Suprapubic skin (tissue), 4 donors: ENCODE results near the gene BRIP1. TPM values are rescaled to one million over a fixed set of nuclear protein-coding genes. Genes with fewer than 3 reads are reported as not detected.

ENCODE experiments used
- DNase-seq, 2 donors: peaks; one replicate each; pipeline ENCODE4 v3.0.0-alpha.2; 2019; ENCODE audit warnings: low spot score in 2 of 2
- H3K27ac ChIP-seq: fragments of 200-600 bp; sonication (generic); one replicate; pipeline ENCODE4 v1.5.1; 2019
- H3K27me3 ChIP-seq: fragments of 200-600 bp; sonication (generic); one replicate; pipeline ENCODE4 v1.5.1; 2019
- H3K36me3 ChIP-seq: fragments of 200-600 bp; sonication (generic); one replicate; pipeline ENCODE4 v1.5.1; 2019
- H3K4me1 ChIP-seq: fragments of 200-600 bp; sonication (generic); one replicate; pipeline ENCODE4 v1.5.1; 2019
- H3K4me3 ChIP-seq: fragments of 200-600 bp; sonication (generic); one replicate; pipeline ENCODE4 v1.5.1; 2019; ENCODE audit warnings: mild to moderate bottlenecking
- H3K9me3 ChIP-seq: fragments of 200-600 bp; sonication (generic); one replicate; pipeline ENCODE4 v1.5.1; 2019
- EP300 ChIP-seq: sonication (generic); formaldehyde crosslinking; IDR thresholded peaks from one replicate; pipeline ENCODE4 v1.6.1; 2017; ENCODE audit warnings: antibody characterized with exemption
- POLR2A ChIP-seq, 2 donors: fragments of 450-650 bp; IDR thresholded peaks; one replicate each; pipeline ENCODE4 v1.6.1; 2017; ENCODE audit warnings: antibody characterized with exemption in 2 of 2, mild to moderate bottlenecking in 2 of 2, moderate library complexity in 2 of 2
- POLR2AphosphoS5 ChIP-seq, 3 donors: sonication (generic); formaldehyde crosslinking; IDR thresholded peaks; one replicate each; pipeline ENCODE4 v1.6.1; 2017; ENCODE audit warnings: antibody characterized with exemption in 3 of 3
- WGBS: methylation state at CpG from one replicate; pipeline ENCODE4 v1.1.5; 2018; 5-methylcytosine and 5-hydroxymethylcytosine counted together
- total RNA-seq, 4 donors: library from RNA; depleted of rRNA; stranded (reverse); fragments of >200 nt; gene quantifications; one replicate each; pipeline ENCODE4 v1.1.0, GENCODE V29; 2016
- TF ChIP-seq, protein P1 (sequence below), 2 donors: fragments of 200-600 bp in 1 of 2; fragments of 450-650 bp in 1 of 2; sonication (generic) in 1 of 2; IDR thresholded peaks; one replicate each; pipeline ENCODE4 v1.5.1; 2016 to 2019; ENCODE audit warnings: antibody characterized with exemption in 2 of 2, mild to moderate bottlenecking in 1 of 2, moderate library complexity in 1 of 2

BRIP1 gene
- total RNA-seq, 4 donors from 2014 or later: 0.60 to 5.1 (median 1.8) TPM

GRCh38 chr17:61835606-61836005 is 27.7 kb downstream of the BRIP1 start:
- H3K4me3 ChIP-seq: no peak overlapping the region
- no peaks in the 10 kb centered on the region for H3K4me1 ChIP-seq
- no peaks in the 10 kb centered on the region for H3K36me3 ChIP-seq
- 84% methylated on average over 1 of the region's 1 CpG for WGBS
- DNase-seq: no peak
- no peaks in the 10 kb centered on the region for H3K9me3 ChIP-seq
- no peak overlapping the region for H3K27ac ChIP-seq
- TF ChIP-seq POLR2A (IDR thresholded peaks at IDR 0.05) (no peak), POLR2AphosphoS5 (IDR thresholded peaks at IDR 0.05) (no peak), EP300 (no peak)
- TF ChIP-seq, protein P1, sequence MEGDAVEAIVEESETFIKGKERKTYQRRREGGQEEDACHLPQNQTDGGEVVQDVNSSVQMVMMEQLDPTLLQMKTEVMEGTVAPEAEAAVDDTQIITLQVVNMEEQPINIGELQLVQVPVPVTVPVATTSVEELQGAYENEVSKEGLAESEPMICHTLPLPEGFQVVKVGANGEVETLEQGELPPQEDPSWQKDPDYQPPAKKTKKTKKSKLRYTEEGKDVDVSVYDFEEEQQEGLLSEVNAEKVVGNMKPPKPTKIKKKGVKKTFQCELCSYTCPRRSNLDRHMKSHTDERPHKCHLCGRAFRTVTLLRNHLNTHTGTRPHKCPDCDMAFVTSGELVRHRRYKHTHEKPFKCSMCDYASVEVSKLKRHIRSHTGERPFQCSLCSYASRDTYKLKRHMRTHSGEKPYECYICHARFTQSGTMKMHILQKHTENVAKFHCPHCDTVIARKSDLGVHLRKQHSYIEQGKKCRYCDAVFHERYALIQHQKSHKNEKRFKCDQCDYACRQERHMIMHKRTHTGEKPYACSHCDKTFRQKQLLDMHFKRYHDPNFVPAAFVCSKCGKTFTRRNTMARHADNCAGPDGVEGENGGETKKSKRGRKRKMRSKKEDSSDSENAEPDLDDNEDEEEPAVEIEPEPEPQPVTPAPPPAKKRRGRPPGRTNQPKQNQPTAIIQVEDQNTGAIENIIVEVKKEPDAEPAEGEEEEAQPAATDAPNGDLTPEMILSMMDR (IDR thresholded peaks at IDR 0.05): no peak
- no peaks in the 10 kb centered on the region for H3K27me3 ChIP-seq

DNA sequence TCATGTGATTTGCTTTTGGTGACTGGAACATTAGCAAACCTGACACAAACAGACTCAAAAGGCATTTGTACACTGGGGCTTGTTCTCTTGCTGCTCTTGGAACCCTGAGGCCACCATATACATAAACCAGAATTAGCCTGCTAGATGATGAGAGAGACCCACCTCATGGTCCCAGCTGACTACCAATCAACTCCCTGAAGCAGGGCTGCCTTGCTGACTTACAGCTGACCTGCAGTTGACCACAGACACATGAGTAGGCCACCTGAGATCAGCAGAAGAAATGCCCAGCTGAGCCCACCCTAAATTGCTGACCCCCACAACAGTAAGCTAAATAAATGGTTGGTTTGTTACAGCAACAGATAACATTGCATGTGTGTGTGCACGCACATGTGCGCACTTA is 28.7 kb downstream of the BRIP1 start:
- WGBS: 98% methylated on average over 2 of the region's 2 CpGs
- H3K9me3 ChIP-seq: no peaks in the 10 kb centered on the region
- no peaks in the 10 kb centered on the region for H3K4me1 ChIP-seq
- H3K4me3 ChIP-seq: no peak overlapping the region
- no peaks in the 10 kb centered on the region for H3K27me3 ChIP-seq
- no peak for TF ChIP-seq POLR2AphosphoS5 (IDR thresholded peaks at IDR 0.05)
- TF ChIP-seq, protein P1 (IDR thresholded peaks at IDR 0.05): no peak
- no peak for TF ChIP-seq EP300
- TF ChIP-seq POLR2A (IDR thresholded peaks at IDR 0.05): no peak
- no peak overlapping the region for H3K27ac ChIP-seq
- H3K36me3 ChIP-seq: no peaks in the 10 kb centered on the region
- DNase-seq: no peak

- no peak overlapping the region for H3K4me3 ChIP-seq
- 77% methylated on average over 7 of the region's 7 CpGs for WGBS
- TF ChIP-seq POLR2A (IDR thresholded peaks at IDR 0.05) (no peak), POLR2AphosphoS5 (IDR thresholded peaks at IDR 0.05) (no peak), EP300 (no peak)
- TF ChIP-seq, protein P1 (IDR thresholded peaks at IDR 0.05): no peak
- DNase-seq: no peak
- no peaks in the 10 kb centered on the region for H3K9me3 ChIP-seq
- H3K27me3 ChIP-seq: no peaks in the 10 kb centered on the region
- H3K36me3 ChIP-seq: no peaks in the 10 kb centered on the region
- H3K27ac ChIP-seq: no peak overlapping the region
- H3K4me1 ChIP-seq: no peaks in the 10 kb centered on the region
These were observed 29.7 kb downstream of the BRIP1 start for GRCh38 chr17:61833536-61834193.

GRCh38 chr17:61832463-61832862 is 30.9 kb downstream of the BRIP1 start:
- no peak for DNase-seq
- Histone ChIP-seq H3K36me3 (no peaks in the 10 kb centered on the region), H3K4me1 (no peaks in the 10 kb centered on the region), H3K27me3 (no peaks in the 10 kb centered on the region), H3K27ac (no peak overlapping the region), H3K4me3 (no peak overlapping the region), H3K9me3 (no peaks in the 10 kb centered on the region)
- TF ChIP-seq, protein P1 (IDR thresholded peaks at IDR 0.05): no peak
- TF ChIP-seq POLR2A (IDR thresholded peaks at IDR 0.05) (no peak), POLR2AphosphoS5 (IDR thresholded peaks at IDR 0.05) (no peak), EP300 (no peak)
- WGBS: 94% methylated on average over 3 of the region's 3 CpGs

GRCh38 chr17:61831099-61831498 is 32.2 kb downstream of the BRIP1 start:
- Histone ChIP-seq H3K36me3 (no peaks in the 10 kb centered on the region), H3K4me3 (no peak overlapping the region), H3K27me3 (no peaks in the 10 kb centered on the region), H3K9me3 (no peaks in the 10 kb centered on the region), H3K27ac (no peak overlapping the region), H3K4me1 (no peaks in the 10 kb centered on the region)
- WGBS: 94% methylated on average over 1 of the region's 1 CpG
- no peak for DNase-seq
- no peak for TF ChIP-seq POLR2A (IDR thresholded peaks at IDR 0.05)

- no peak for DNase-seq
- WGBS: 90% methylated on average over 1 of the region's 1 CpG
- Histone ChIP-seq H3K27me3 (no peaks in the 10 kb centered on the region), H3K9me3 (no peaks in the 10 kb centered on the region), H3K27ac (no peak overlapping the region), H3K4me1 (no peaks in the 10 kb centered on the region), H3K36me3 (no peaks in the 10 kb centered on the region), H3K4me3 (no peak overlapping the region)
- TF ChIP-seq POLR2A (IDR thresholded peaks at IDR 0.05) (no peak), EP300 (no peak), POLR2AphosphoS5 (IDR thresholded peaks at IDR 0.05) (no peak)
- TF ChIP-seq, protein P1 (IDR thresholded peaks at IDR 0.05): no peak
These were observed 34.6 kb downstream of the BRIP1 start for GRCh38 chr17:61828694-61829093.
